ENCODE results near the gene L1CAM.

The L1CAM gene

GRCh38 chrX:153861733-153862310 lies 24.2 kb downstream of the L1CAM start:
- DNase-seq = no peak

DNA sequence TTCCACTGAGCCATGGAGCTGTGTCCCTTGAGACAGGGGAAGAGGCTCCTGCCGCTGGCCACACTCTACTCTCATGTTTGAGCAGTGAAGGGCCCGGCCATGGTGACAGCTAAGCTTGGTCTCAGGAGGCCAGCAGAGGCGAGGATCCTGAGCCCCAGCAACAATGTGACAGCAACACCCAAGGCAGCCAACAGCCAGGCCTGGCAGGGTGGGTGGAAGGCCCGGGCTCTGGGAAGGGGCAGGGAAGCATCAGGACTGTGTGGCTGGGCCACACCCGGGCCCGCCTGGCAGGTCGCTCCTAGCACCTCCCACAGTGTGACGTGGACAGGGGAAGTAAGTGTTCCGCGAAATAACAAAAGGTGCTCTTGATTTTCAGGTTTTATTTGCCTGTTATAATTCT lies 24.8 kb downstream of the L1CAM start:
- no peak for DNase-seq

GRCh38 chrX:153857348-153857903 lies 28.5 kb downstream of the L1CAM start:
- no peak for DNase-seq

GRCh38 chrX:153854702-153855101 lies 31.3 kb downstream of the L1CAM start:
- no peak for DNase-seq

GRCh38 chrX:153853902-153854267 lies 32.1 kb downstream of the L1CAM start:
- no peak for DNase-seq

GRCh38 chrX:153853180-153853901 lies 32.6 kb downstream of the L1CAM start:
- no peak for DNase-seq

GRCh38 chrX:153851981-153852380 lies 34.0 kb downstream of the L1CAM start:
- DNase-seq = no peak

GRCh38 chrX:153848325-153848724 lies 37.6 kb downstream of the L1CAM start:
- no peak for DNase-seq

GRCh38 chrX:153845842-153846241 lies 40.1 kb downstream of the L1CAM start:
- DNase-seq = no peak

GRCh38 chrX:153845195-153845594 lies 40.8 kb downstream of the L1CAM start:
- DNase-seq = no peak

- no peak for DNase-seq
Measured at GRCh38 chrX:153844509-153845082, 41.4 kb downstream of the L1CAM start.

DNA sequence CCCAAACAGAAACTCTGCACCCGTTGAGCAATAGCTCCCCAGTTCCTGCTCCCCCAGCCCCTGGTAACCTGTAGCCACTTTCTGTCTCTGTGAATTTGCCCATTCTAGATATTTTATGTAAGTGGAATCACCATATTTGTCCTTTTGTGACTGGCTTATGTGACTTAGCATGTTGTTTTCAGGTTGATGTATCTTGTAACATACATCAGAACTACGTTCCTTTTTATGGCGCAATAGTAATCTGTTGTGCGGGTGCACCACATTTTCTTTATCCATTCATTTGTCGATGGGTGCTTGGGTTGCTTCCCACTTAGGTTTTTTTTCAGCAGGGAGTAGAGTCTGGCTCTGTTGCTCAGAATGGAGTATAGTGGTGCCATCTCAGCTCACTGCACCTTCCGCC lies 49.1 kb downstream of the L1CAM start:
- DNase-seq = no peak

- no peak for DNase-seq
Measured at GRCh38 chrX:153832728-153833127, 53.2 kb downstream of the L1CAM start.

GRCh38 chrX:153831429-153832150 lies 54.4 kb downstream of the L1CAM start:
- DNase-seq = no peak

DNA sequence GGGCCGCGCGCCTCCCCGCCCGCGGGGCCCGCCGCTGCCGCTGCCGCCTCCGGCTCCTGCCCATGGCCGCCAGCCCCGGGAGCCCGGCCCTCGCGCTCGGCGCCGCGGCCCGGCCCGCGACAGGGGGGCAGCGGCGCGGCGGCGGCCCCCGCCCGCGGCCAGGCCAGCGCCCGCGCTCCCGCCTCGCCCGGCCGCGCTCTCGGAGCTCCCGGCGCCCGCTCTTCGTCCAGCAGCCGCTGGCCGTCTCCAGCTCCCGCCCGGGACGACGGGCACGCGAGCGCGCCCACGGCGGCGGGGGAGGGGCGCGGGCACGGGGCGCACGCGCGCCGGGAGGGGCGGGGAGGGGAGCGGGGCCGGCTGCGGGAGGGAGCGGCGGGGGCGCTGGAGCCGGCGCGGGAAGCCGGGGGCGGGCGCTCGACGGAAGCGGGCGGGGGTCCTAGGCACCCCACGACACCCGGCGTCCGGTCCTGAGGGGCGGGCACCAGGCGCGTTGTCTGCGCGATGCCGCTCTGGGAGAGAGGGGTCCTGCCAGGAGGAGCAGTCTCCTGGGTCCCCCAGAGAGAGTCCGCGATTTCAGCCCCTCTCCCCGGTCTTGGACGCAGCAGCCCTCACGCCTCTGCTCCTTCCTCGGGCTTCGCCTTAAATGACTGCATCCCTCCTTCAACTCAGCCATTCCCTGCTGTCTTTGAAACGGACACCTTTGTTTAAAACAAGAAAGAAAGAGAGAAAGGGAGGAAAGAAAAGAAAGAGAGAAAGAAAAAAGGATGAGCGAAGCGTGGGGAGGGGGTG lies 55.1 kb downstream of the L1CAM start:
- no peak for DNase-seq

GRCh38 chrX:153829799-153830639 lies 56.0 kb downstream of the L1CAM start, which contains the start of gene PDZD4:
Gene PDZD4, minus strand, starts transcription at chrX:153830544. Its CDS starts 246 bp downstream, at chrX:153830298.
- no peak for DNase-seq

- no peak for DNase-seq
Measured at GRCh38 chrX:153829549-153829798, 56.5 kb downstream of the L1CAM start.

GRCh38 chrX:153828723-153829548 lies 57.0 kb downstream of the L1CAM start:
- no peak for DNase-seq

DNA sequence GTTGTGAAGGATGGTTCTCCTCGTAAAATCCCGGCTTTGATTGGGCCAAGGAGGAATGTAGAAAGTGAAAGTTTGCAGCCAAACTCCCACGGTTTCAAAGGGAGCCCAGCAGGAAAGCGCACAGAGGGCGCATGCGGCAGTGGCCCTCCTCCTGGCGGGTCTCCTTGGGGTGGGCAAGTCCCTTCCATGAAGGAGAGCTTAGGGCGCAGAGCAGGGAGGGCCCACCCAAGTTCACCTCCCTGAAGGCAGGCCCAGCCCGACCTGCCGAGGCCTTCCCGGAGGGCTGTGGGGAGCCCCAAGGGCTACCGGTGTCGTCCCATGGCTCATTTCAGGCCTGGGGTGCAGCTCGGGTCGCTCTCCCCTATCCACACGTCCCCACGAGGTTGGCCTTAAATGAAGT lies 57.7 kb downstream of the L1CAM start:
- DNase-seq = no peak

GRCh38 chrX:153827903-153828302 lies 58.1 kb downstream of the L1CAM start:
- no peak for DNase-seq

DNA sequence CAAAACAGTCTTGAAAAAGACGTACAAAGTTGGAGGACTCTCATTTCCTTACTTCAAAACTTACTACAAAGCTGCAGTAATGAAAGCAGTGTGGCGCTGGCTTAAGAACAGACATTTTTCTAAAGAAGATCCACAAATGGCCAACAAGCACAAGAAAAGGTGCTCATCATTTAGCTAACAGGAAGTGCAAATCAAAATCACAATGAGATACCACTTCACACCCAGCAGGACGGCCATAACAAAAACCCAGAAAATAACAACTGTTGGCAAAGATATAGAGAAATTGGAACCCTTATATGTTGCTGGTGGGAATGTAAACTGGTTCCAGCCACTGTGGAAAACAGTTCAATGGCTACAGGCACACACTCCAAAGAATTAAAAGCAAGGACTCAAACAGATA lies 59.0 kb downstream of the L1CAM start:
- no peak for DNase-seq
